H1 (cell line): ENCODE results near the gene CPZ. TPM values are rescaled to one million over a fixed set of nuclear protein-coding genes. Genes with fewer than 3 reads are reported as not detected.
A peak's percentile ranks its signal among the peaks of the same experiment; 100 is the strongest.

Experiments
- CTCF ChIA-PET: fragments of 300-600 bp; sonication (Branson Sonifier 250); formaldehyde crosslinking; loops from one replicate; lab custom pipeline; 2021; ENCODE audit not compliant: partially characterized antibody; lab: Charles Lee
- POLR2A ChIA-PET: fragments of 300-600 bp; sonication (Branson Sonifier 250); formaldehyde crosslinking; loops from one replicate; lab custom pipeline; 2021; ENCODE audit warnings: inconsistent platforms; ENCODE audit not compliant: partially characterized antibody; lab: Charles Lee
- DNase-seq, 2 experiments: peaks; one replicate each; pipeline versions ENCODE4 v3.0.0 to v3.0.0-alpha.2; 2010 to 2022; ENCODE audit warnings: low spot score in 2 of 2, low read depth in 1 of 2, mixed read lengths in 1 of 2
- FAIRE-seq: peaks from 2 replicates; lab custom pipeline; 2011; peaks lifted over from hg19 to GRCh38; lab: Jason Lieb, UNC
- H2AFZ ChIP-seq: 2 replicates; pipeline ENCODE4 v1.8.1; 2012; ENCODE audit warnings: low read length, inconsistent platforms
- H2AK5ac ChIP-seq: 2 replicates; pipeline ENCODE4 v1.6.1; 2013; ENCODE audit warnings: low read depth, low read length
- H2BK120ac ChIP-seq: replicated peaks from 2 replicates; pipeline ENCODE3; 2013; ENCODE audit warnings: low read depth, low read length, inconsistent platforms
- H2BK12ac ChIP-seq: 2 replicates; pipeline ENCODE4 v1.6.1; 2013; ENCODE audit warnings: low read depth, low read length
- H2BK15ac ChIP-seq: 2 replicates; pipeline ENCODE4 v1.6.1; 2013; ENCODE audit warnings: low read length
- H2BK20ac ChIP-seq: 2 replicates; pipeline ENCODE4 v1.6.1; 2013; ENCODE audit warnings: low read length
- H2BK5ac ChIP-seq: 2 replicates; pipeline ENCODE4 v1.6.1; 2013; ENCODE audit warnings: low read depth, low read length
- H3K14ac ChIP-seq: 2 replicates; pipeline ENCODE4 v1.6.1; 2013; ENCODE audit warnings: inconsistent platforms; ENCODE audit not compliant: insufficient read length
- H3K18ac ChIP-seq: 2 replicates; pipeline ENCODE4 v1.6.1; 2013; ENCODE audit warnings: low read length; ENCODE audit errors: extremely low read depth
- H3K23ac ChIP-seq: 2 replicates; pipeline ENCODE4 v1.6.1; 2013; ENCODE audit warnings: inconsistent platforms; ENCODE audit not compliant: insufficient read length
- H3K23me2 ChIP-seq: 2 replicates; pipeline ENCODE4 v1.6.1; 2013; ENCODE audit warnings: low read depth, low read length
- H3K27ac ChIP-seq: 2 replicates; pipeline ENCODE4 v1.6.1; 2011; ENCODE audit warnings: low read depth, low read length, inconsistent platforms
- H3K27me3 ChIP-seq, 4 experiments: replicated peaks in 1 of 4; 1 replicate in 1 of 4; 2 replicates in 3 of 4; pipeline versions ENCODE4 v1.6.1 to v1.8.1; 2011 to 2013; ENCODE audit warnings: low read length in 3 of 4, mild to moderate bottlenecking in 3 of 4, inconsistent platforms in 2 of 4, mixed read lengths in 2 of 4, moderate library complexity in 1 of 4; ENCODE audit not compliant: control insufficient read depth in 3 of 4, insufficient read depth in 3 of 4; ENCODE audit errors: extremely low read depth in 1 of 4
- H3K36me3 ChIP-seq, 4 experiments: 2 replicates each; pipeline versions ENCODE4 v1.6.1 to v1.8.1; 2011 to 2013; ENCODE audit warnings: mild to moderate bottlenecking in 4 of 4, low read length in 3 of 4, moderate library complexity in 2 of 4, control low read depth in 1 of 4, inconsistent platforms in 1 of 4; ENCODE audit not compliant: insufficient read depth in 4 of 4, control insufficient read depth in 2 of 4
- H3K4ac ChIP-seq: replicated peaks from 2 replicates; pipeline ENCODE3; 2013; ENCODE audit warnings: low read length, low read depth, mixed read lengths, inconsistent platforms; ENCODE audit not compliant: insufficient read length
- H3K4me1 ChIP-seq, 4 experiments: replicated peaks in 1 of 4; 1 replicate in 1 of 4; 2 replicates in 3 of 4; pipeline versions ENCODE4 v1.6.1 to v1.8.1; 2011 to 2013; ENCODE audit warnings: low read length in 3 of 4, inconsistent platforms in 2 of 4, mixed read lengths in 1 of 4; ENCODE audit not compliant: insufficient read depth in 4 of 4, control insufficient read depth in 3 of 4
- H3K4me2 ChIP-seq, 2 experiments: 2 replicates each; pipeline versions ENCODE4 v1.6.1 to v1.8.1; 2011 to 2013; ENCODE audit warnings: low read depth in 2 of 2, low read length in 2 of 2, control low read depth in 1 of 2, inconsistent platforms in 1 of 2, mild to moderate bottlenecking in 1 of 2; ENCODE audit not compliant: insufficient read depth in 1 of 2
- H3K4me3 ChIP-seq, 4 experiments: fragments of 200-600, 300-600 bp in 1 of 4; sonication (generic), shearing (Covaris generic), sonication (Bioruptor Twin) in 1 of 4; 2 replicates each; pipeline versions ENCODE4 v1.5.1 to v1.8.1; 2011 to 2016; ENCODE audit warnings: low read length in 4 of 4, low read depth in 3 of 4, control low read depth in 2 of 4, inconsistent platforms in 2 of 4, mild to moderate bottlenecking in 2 of 4, mixed read lengths in 1 of 4, moderate library complexity in 1 of 4; ENCODE audit not compliant: insufficient read depth in 2 of 4; ENCODE audit errors: extremely low read depth in 1 of 4
- H3K56ac ChIP-seq: replicated peaks from 2 replicates; pipeline ENCODE3; 2013; ENCODE audit warnings: low read depth, mild to moderate bottlenecking, mixed read lengths, low read length, inconsistent platforms; ENCODE audit not compliant: insufficient read length
- H3K79me1 ChIP-seq: 2 replicates; pipeline ENCODE4 v1.6.1; 2013; ENCODE audit warnings: low read depth, low read length, control low read depth
- H3K79me2 ChIP-seq, 2 experiments: 2 replicates each; pipeline versions ENCODE4 v1.6.1 to v1.8.1; 2012 to 2013; ENCODE audit warnings: low read length in 2 of 2, mild to moderate bottlenecking in 2 of 2, inconsistent platforms in 1 of 2; ENCODE audit not compliant: insufficient read depth in 2 of 2, control insufficient read depth in 1 of 2
- H3K9ac ChIP-seq, 4 experiments: replicated peaks in 1 of 4; 1 replicate in 1 of 4; 2 replicates in 3 of 4; pipeline versions ENCODE4 v1.6.1 to v1.8.1; 2011 to 2013; ENCODE audit warnings: low read depth in 3 of 4, low read length in 3 of 4, control low read depth in 2 of 4, mild to moderate bottlenecking in 2 of 4, moderate library complexity in 2 of 4, inconsistent platforms in 1 of 4; ENCODE audit errors: extremely low read depth in 1 of 4
- H3K9me3 ChIP-seq, 2 experiments: 2 replicates each; pipeline versions ENCODE4 v1.6.1 to v1.8.1; 2012 to 2013; ENCODE audit warnings: mild to moderate bottlenecking in 2 of 2, moderate library complexity in 2 of 2, control low read depth in 1 of 2, inconsistent platforms in 1 of 2, low read depth in 1 of 2, low read length in 1 of 2, mixed read lengths in 1 of 2; ENCODE audit not compliant: insufficient read depth in 2 of 2
- H4K20me1 ChIP-seq, 2 experiments: replicated peaks in 1 of 2; 2 replicates each; pipeline versions ENCODE3 to v1.8.1; 2011 to 2013; ENCODE audit warnings: inconsistent platforms in 2 of 2, low read length in 2 of 2, mild to moderate bottlenecking in 1 of 2; ENCODE audit not compliant: insufficient read depth in 2 of 2, control insufficient read depth in 1 of 2
- H4K5ac ChIP-seq: 2 replicates; pipeline ENCODE4 v1.6.1; 2013; ENCODE audit warnings: low read length, low read depth, mixed read lengths, inconsistent platforms; ENCODE audit not compliant: insufficient read length
- H4K8ac ChIP-seq: 2 replicates; pipeline ENCODE4 v1.8.0; 2013; ENCODE audit warnings: mild to moderate bottlenecking, moderate library complexity, low read length, inconsistent platforms; ENCODE audit not compliant: insufficient read depth; ENCODE audit errors: extremely low read depth
- H4K91ac ChIP-seq: replicated peaks from 2 replicates; pipeline ENCODE3; 2013; ENCODE audit warnings: low read length, mixed read lengths, inconsistent platforms; ENCODE audit not compliant: insufficient read length
- BACH1 ChIP-seq: IDR thresholded peaks from 2 replicates; pipeline ENCODE4 v1.6.1; 2012; ENCODE audit warnings: low read length, improper control_type of control experiment
- BCL11A ChIP-seq, 2 experiments: IDR thresholded peaks; one replicate each; pipeline ENCODE4 v1.6.1; 2011; ENCODE audit warnings: low read depth in 2 of 2, low read length in 2 of 2, mild to moderate bottlenecking in 2 of 2
- CHD1 ChIP-seq: IDR thresholded peaks from 2 replicates; pipeline ENCODE4 v1.6.1; 2012; ENCODE audit warnings: low read depth, low read length, improper control_type of control experiment
- HDAC6 ChIP-seq: IDR thresholded peaks from one replicate; pipeline ENCODE4 v1.7.1; 2012; ENCODE audit warnings: low read depth, mild to moderate bottlenecking, inconsistent platforms, low read length, moderate library complexity
- RNF2 ChIP-seq: fragments of 200-900, 300-1000 bp; sonication (generic); IDR thresholded peaks from 2 replicates; pipeline ENCODE4 v1.7.1; 2016; ENCODE audit warnings: borderline replicate concordance, low read depth, mild to moderate bottlenecking, antibody characterized with exemption, low read length; ENCODE audit not compliant: poor library complexity, severe bottlenecking; ENCODE audit errors: missing control alignments
- SIRT6 ChIP-seq: IDR thresholded peaks from one replicate; pipeline ENCODE4 v1.7.1; 2012; ENCODE audit warnings: low read length, inconsistent platforms
- SP4 ChIP-seq: IDR thresholded peaks from 2 replicates; pipeline ENCODE4 v1.6.1; 2012; ENCODE audit warnings: low read length, inconsistent platforms
- TAF1 ChIP-seq: IDR thresholded peaks from 2 replicates; pipeline ENCODE4 v1.6.1; 2011; ENCODE audit warnings: mild to moderate bottlenecking, low read depth, low read length
- TBP ChIP-seq: IDR thresholded peaks from 2 replicates; pipeline ENCODE4 v1.6.1; 2011; ENCODE audit warnings: low read depth, low read length, improper control_type of control experiment
- TEAD4 ChIP-seq: IDR thresholded peaks from 2 replicates; pipeline ENCODE4 v1.6.1; 2012; ENCODE audit warnings: low read depth, low read length, inconsistent platforms, mixed read lengths
- WGBS, 2 experiments: shearing (Covaris generic) in 1 of 2; methylation state at CpG; one replicate each; pipeline versions ENCODE4 v1.1.6 to v1.1.7; 2013 to 2015; ENCODE audit warnings: low lambda C conversion rate in 2 of 2, mixed read lengths in 2 of 2, inconsistent platforms in 1 of 2, low coverage in 1 of 2, missing lambda C conversion rate in 1 of 2; ENCODE audit not compliant: insufficient replicate concordance in 2 of 2, insufficient coverage in 1 of 2, insufficient read length in 1 of 2; ENCODE audit errors: extremely low coverage in 1 of 2, missing lambda C conversion rate in 1 of 2; 5-methylcytosine and 5-hydroxymethylcytosine counted together
- polyA plus RNA-seq, 7 experiments: library from polyadenylated mRNA; depleted of rRNA in 3 of 7; stranded (reverse) in 5 of 7; unstranded in 2 of 7; fragments of >200 nt in 5 of 7; fragments of 200-250 nt in 2 of 7; gene quantifications; 1 replicate in 5 of 7; 2 replicates in 1 of 7; 4 replicates in 1 of 7; pipeline versions ENCODE4 v1.2.1 to v1.2.3, GENCODE V29; 2011 to 2013; ENCODE audit warnings: missing spikeins in 2 of 7, mixed read lengths in 2 of 7
- total RNA-seq: library from RNA; stranded (reverse); fragmentation: NEBNext Ultra II Directional; extraction: Animal tissue kit (Norgen Biotek cat#: 25700); gene quantifications from 2 replicates; pipeline ENCODE4 v1.2.1, GENCODE V29; 2021

Gene CPZ
- total and polyA plus RNA-seq, 2 of the 8 experiments (the other 6 are each of a cell fraction or from before 2014, with no cell fraction given) = 28.8 to 40.7 TPM

GRCh38 chr4:8644966-8645752 lies 52.6 kb downstream of the CPZ start:
- no peaks in the 10 kb centered on the region for H3K36me3 ChIP-seq
- H3K9ac ChIP-seq = no peak overlapping the region
- ChIA-PET POLR2A (no interaction called here), CTCF (interaction anchor here (1.1 kb wide), 1 partner anchor 38 kb away, joined by 3 read pairs; no protein-coding TSS in a partner anchor)
- no peak overlapping the region for H3K56ac ChIP-seq
- no peaks in the 10 kb centered on the region for H3K79me2 ChIP-seq
- H3K4me2 ChIP-seq = no peak overlapping the region
- no peak overlapping the region for H2BK5ac ChIP-seq
- DNase-seq (peak in 1 of 2 experiments; percentile 43), FAIRE-seq (no peak)
- H3K23ac ChIP-seq = no peak overlapping the region
- H3K18ac ChIP-seq = no peak overlapping the region
- no peak overlapping the region for H4K8ac ChIP-seq
- H3K14ac ChIP-seq = no peak overlapping the region
- H3K79me1 ChIP-seq = no peaks in the 10 kb centered on the region
- H3K27ac ChIP-seq = no peak overlapping the region
- H3K23me2 ChIP-seq = no peaks in the 10 kb centered on the region
- no peak overlapping the region for H3K4ac ChIP-seq
- H2AFZ ChIP-seq = no peak overlapping the region
- H3K9me3 ChIP-seq = no peaks in the 10 kb centered on the region
- H3K4me1 ChIP-seq = peaks cover 0 to 2% (median 0%) of the 10 kb centered on the region in 4 experiments; a peak in 4 of 7 replicates
- H3K27me3 ChIP-seq = no peaks in the 10 kb centered on the region
- no peak overlapping the region for H2AK5ac ChIP-seq
- H4K20me1 ChIP-seq = no peaks in the 10 kb centered on the region
- TF ChIP-seq SP4 (no peak), TBP (no peak), TEAD4 (no peak), RNF2 (no peak), CHD1 (no peak), SIRT6 (no peak), TAF1 (no peak), HDAC6 (no peak), BCL11A (IDR thresholded peaks at IDR 0.05; ENCODE audit: low read depth in 2 of 2, low read length in 2 of 2) (no peak), BACH1 (no peak)
- H2BK12ac ChIP-seq = no peak overlapping the region
- no peak overlapping the region for H4K91ac ChIP-seq
- 91% methylated on average over 20 of the region's 22 CpGs; no CpG with 5 or more reads in 1 of the 2 experiments for WGBS, 2 experiments
- no peak overlapping the region for H4K5ac ChIP-seq
- no peak overlapping the region for H2BK15ac ChIP-seq
- H2BK20ac ChIP-seq = no peak overlapping the region
- no peak overlapping the region for H2BK120ac ChIP-seq
- no peak overlapping the region for H3K4me3 ChIP-seq
